Superior temporal gyrus (tissue), 1 donor: ENCODE results near the gene BEST3.
A peak's percentile ranks its signal among the peaks of the same experiment; 100 is the strongest.

Source experiments
- DNase-seq: peaks from one replicate; pipeline ENCODE4 v3.0.0-alpha.2; 2016; ENCODE audit errors: extremely low spot score

Gene BEST3

GRCh38 chr12:69698769-69699540, at the start of gene BEST3:
BEST3 (minus strand) TSS chr12:69699303; CDS start chr12:69697798, 1,505 bp downstream.
- DNase-seq: no peak

- DNase-seq: no peak
Measured at GRCh38 chr12:69744109-69744508, 45.0 kb upstream of the BEST3 start.

- peak; percentile 52 for DNase-seq
Measured at GRCh38 chr12:69739287-69740191, 40.4 kb upstream of the BEST3 start.

- DNase-seq: peak; percentile 66
Measured at GRCh38 chr12:69738351-69739286, 39.5 kb upstream of the BEST3 start, which contains the start of gene RAB3IP. RAB3IP (plus strand) TSS chr12:69738860; CDS start chr12:69755409, 16,549 bp downstream.

GRCh38 chr12:69733638-69734037, 34.5 kb upstream of the BEST3 start:
- DNase-seq: no peak

GRCh38 chr12:69732088-69732487, 33.0 kb upstream of the BEST3 start:
- DNase-seq: no peak

GRCh38 chr12:69726922-69727321, 27.8 kb upstream of the BEST3 start:
- no peak for DNase-seq

- DNase-seq: no peak
Measured at GRCh38 chr12:69720750-69721149, 21.6 kb upstream of the BEST3 start.

- no peak for DNase-seq
Measured at GRCh38 chr12:69719336-69720316, 20.5 kb upstream of the BEST3 start.

GRCh38 chr12:69714542-69714941, 15.4 kb upstream of the BEST3 start:
- DNase-seq: no peak

GRCh38 chr12:69712826-69713225, 13.7 kb upstream of the BEST3 start:
- DNase-seq: no peak

GRCh38 chr12:69708649-69709048, 9.5 kb upstream of the BEST3 start:
- DNase-seq: no peak

GRCh38 chr12:69704357-69704756, 5.3 kb upstream of the BEST3 start:
- no peak for DNase-seq

GRCh38 chr12:69703146-69703642, 4.1 kb upstream of the BEST3 start:
- DNase-seq: no peak

- DNase-seq: peak; percentile 66
Measured at GRCh38 chr12:69701826-69702225, 2.7 kb upstream of the BEST3 start.

- DNase-seq: no peak
Measured at GRCh38 chr12:69698054-69698453, 1.0 kb downstream of the BEST3 start.

GRCh38 chr12:69694123-69694522, 5.0 kb downstream of the BEST3 start:
- no peak for DNase-seq

- no peak for DNase-seq
Measured at GRCh38 chr12:69689638-69690037, 9.5 kb downstream of the BEST3 start.

GRCh38 chr12:69688471-69689427, 10.4 kb downstream of the BEST3 start:
- no peak for DNase-seq
